K562 (cell line): ENCODE measurements around the gene GRB10. TPM values are rescaled to one million over a fixed set of nuclear protein-coding genes. Genes with fewer than 3 reads are reported as not detected.

Experiments
- BRD4 ChIP-seq: fragments of 200-600 bp; sonication (generic); IDR thresholded peaks from 2 replicates; pipeline ENCODE4 v1.6.1; 2017; ENCODE audit warnings: inconsistent platforms
- HDAC6 ChIP-seq: IDR thresholded peaks from 2 replicates; pipeline ENCODE4 v1.6.1; 2012; ENCODE audit warnings: low read depth, mild to moderate bottlenecking, control low read depth, inconsistent platforms, low read length, moderate library complexity
- IRF2 ChIP-seq: sonication (generic); formaldehyde crosslinking; IDR thresholded peaks from 2 replicates; pipeline ENCODE4 v1.8.1; 2022; ENCODE audit warnings: mild to moderate bottlenecking, missing genetic modification reagents
- NFIC ChIP-seq: fragments of 450-650 bp; IDR thresholded peaks from 2 replicates; pipeline ENCODE4 v1.6.1; 2017; ENCODE audit warnings: mild to moderate bottlenecking, inconsistent platforms
- PTBP1 ChIP-seq: fragments of 200-400 bp; formaldehyde crosslinking; IDR thresholded peaks from 2 replicates; pipeline ENCODE4 v1.6.1; 2017; ENCODE audit warnings: low read depth, low read length
- SMC3 ChIP-seq: conservative IDR thresholded peaks from 2 replicates; pipeline ENCODE4 v1.6.1; 2011; ENCODE audit warnings: low read depth, low read length, improper control_type of control experiment; ENCODE audit not compliant: insufficient read depth
- STAG1 ChIP-seq: sonication (generic); formaldehyde crosslinking; IDR thresholded peaks from 2 replicates; pipeline ENCODE4 v1.5.0; 2020; ENCODE audit warnings: missing genetic modification reagents, borderline replicate concordance
- TEAD1 ChIP-seq, 2 experiments: fragments of 450-650 bp in 1 of 2; sonication (generic) in 1 of 2; formaldehyde crosslinking; IDR thresholded peaks; 2 replicates each; pipeline versions ENCODE4 v1.4.0 to v1.8.0; 2020 to 2022; ENCODE audit warnings: mild to moderate bottlenecking in 2 of 2, missing genetic modification reagents in 1 of 2
- ZBTB7A ChIP-seq: IDR thresholded peaks from 2 replicates; pipeline ENCODE4 v1.6.1; 2011; ENCODE audit warnings: low read depth, mild to moderate bottlenecking, low read length, moderate library complexity, borderline replicate concordance; ENCODE audit not compliant: control insufficient read depth
- ZHX1 ChIP-seq: fragments of 150-350 bp; conservative IDR thresholded peaks from 2 replicates; pipeline ENCODE4 v1.6.1; 2014; ENCODE audit warnings: low read length
- ZNF324 ChIP-seq: fragments of 250-450 bp; sonication (Bioruptor Pico); IDR thresholded peaks from 2 replicates; pipeline ENCODE4 v1.4.0; 2020; ENCODE audit warnings: mild to moderate bottlenecking
- polyA plus RNA-seq, 8 experiments: library from polyadenylated mRNA; depleted of rRNA in 4 of 8; stranded (reverse) in 5 of 8; unstranded in 3 of 8; fragments of >200 nt; fragmentation: Nextera tagmentation in 2 of 8; fragmentation: Illumina TruSeq in 1 of 8; extraction: Ambion mirVana in 2 of 8; extraction: Trizol in 1 of 8; gene quantifications; 2 replicates each; pipeline versions ENCODE4 v1.2.1 to v1.2.3, GENCODE V29; 2011 to 2014; ENCODE audit warnings: inconsistent platforms in 1 of 8, missing spikeins in 1 of 8
- total RNA-seq, 7 experiments: library from RNA; depleted of rRNA in 6 of 7; stranded (reverse); fragments of >200 nt in 6 of 7; fragmentation: Illumina TruSeq in 2 of 7; extraction: Trizol in 2 of 7; gene quantifications; 2 replicates each; pipeline versions ENCODE4 v1.2.1 to v1.2.3, GENCODE V29; 2011 to 2021; ENCODE audit warnings: low replicate concordance in 1 of 7
- TF ChIP-seq, protein P1 (sequence below): sonication (generic); formaldehyde crosslinking; IDR thresholded peaks from 2 replicates; pipeline ENCODE4 v1.8.0; 2022; ENCODE audit warnings: mild to moderate bottlenecking, missing genetic modification reagents
- TF ChIP-seq, protein P2 (sequence below): fragments of 450-650 bp; IDR thresholded peaks from 2 replicates; pipeline ENCODE4 v1.6.1; 2016; ENCODE audit warnings: borderline replicate concordance
- TF ChIP-seq, protein P3 (sequence below): fragments of 250-450 bp; sonication (Bioruptor Pico); IDR thresholded peaks from 2 replicates; pipeline ENCODE4 v1.4.0; 2020
- TF ChIP-seq, protein P4 (sequence below): sonication (generic); formaldehyde crosslinking; IDR thresholded peaks from 2 replicates; pipeline ENCODE4 v1.5.0; 2020; ENCODE audit warnings: missing genetic modification reagents

Gene GRB10
- total and polyA plus RNA-seq, 9 of the 15 experiments (the other 6 are each of a cell fraction or from before 2014, with no cell fraction given), result 8.9 to 88.5 (median 40.7) TPM

GRCh38 chr7:50821457-50822008, 38.8 kb upstream of the GRB10 start (continued):
- TF ChIP-seq, protein P1, sequence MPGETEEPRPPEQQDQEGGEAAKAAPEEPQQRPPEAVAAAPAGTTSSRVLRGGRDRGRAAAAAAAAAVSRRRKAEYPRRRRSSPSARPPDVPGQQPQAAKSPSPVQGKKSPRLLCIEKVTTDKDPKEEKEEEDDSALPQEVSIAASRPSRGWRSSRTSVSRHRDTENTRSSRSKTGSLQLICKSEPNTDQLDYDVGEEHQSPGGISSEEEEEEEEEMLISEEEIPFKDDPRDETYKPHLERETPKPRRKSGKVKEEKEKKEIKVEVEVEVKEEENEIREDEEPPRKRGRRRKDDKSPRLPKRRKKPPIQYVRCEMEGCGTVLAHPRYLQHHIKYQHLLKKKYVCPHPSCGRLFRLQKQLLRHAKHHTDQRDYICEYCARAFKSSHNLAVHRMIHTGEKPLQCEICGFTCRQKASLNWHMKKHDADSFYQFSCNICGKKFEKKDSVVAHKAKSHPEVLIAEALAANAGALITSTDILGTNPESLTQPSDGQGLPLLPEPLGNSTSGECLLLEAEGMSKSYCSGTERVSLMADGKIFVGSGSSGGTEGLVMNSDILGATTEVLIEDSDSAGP (CRISPR knock-in tag), result no peak
- TF ChIP-seq IRF2, result no peak
- no peak for TF ChIP-seq ZNF324 (CRISPR knock-in tag)
- TF ChIP-seq PTBP1, result no peak
- no peak for TF ChIP-seq ZHX1
- TF ChIP-seq HDAC6, result no peak
- TF ChIP-seq BRD4, result no peak
- no peak for TF ChIP-seq TEAD1 (CRISPR knock-in tag; IDR thresholded peaks at IDR 0.05)
- TF ChIP-seq, protein P2, sequence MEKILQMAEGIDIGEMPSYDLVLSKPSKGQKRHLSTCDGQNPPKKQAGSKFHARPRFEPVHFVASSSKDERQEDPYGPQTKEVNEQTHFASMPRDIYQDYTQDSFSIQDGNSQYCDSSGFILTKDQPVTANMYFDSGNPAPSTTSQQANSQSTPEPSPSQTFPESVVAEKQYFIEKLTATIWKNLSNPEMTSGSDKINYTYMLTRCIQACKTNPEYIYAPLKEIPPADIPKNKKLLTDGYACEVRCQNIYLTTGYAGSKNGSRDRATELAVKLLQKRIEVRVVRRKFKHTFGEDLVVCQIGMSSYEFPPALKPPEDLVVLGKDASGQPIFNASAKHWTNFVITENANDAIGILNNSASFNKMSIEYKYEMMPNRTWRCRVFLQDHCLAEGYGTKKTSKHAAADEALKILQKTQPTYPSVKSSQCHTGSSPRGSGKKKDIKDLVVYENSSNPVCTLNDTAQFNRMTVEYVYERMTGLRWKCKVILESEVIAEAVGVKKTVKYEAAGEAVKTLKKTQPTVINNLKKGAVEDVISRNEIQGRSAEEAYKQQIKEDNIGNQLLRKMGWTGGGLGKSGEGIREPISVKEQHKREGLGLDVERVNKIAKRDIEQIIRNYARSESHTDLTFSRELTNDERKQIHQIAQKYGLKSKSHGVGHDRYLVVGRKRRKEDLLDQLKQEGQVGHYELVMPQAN, result no peak
- no peak for TF ChIP-seq STAG1 (CRISPR knock-in tag)
- TF ChIP-seq ZBTB7A, result no peak
- TF ChIP-seq NFIC, result no peak
- TF ChIP-seq, protein P3, sequence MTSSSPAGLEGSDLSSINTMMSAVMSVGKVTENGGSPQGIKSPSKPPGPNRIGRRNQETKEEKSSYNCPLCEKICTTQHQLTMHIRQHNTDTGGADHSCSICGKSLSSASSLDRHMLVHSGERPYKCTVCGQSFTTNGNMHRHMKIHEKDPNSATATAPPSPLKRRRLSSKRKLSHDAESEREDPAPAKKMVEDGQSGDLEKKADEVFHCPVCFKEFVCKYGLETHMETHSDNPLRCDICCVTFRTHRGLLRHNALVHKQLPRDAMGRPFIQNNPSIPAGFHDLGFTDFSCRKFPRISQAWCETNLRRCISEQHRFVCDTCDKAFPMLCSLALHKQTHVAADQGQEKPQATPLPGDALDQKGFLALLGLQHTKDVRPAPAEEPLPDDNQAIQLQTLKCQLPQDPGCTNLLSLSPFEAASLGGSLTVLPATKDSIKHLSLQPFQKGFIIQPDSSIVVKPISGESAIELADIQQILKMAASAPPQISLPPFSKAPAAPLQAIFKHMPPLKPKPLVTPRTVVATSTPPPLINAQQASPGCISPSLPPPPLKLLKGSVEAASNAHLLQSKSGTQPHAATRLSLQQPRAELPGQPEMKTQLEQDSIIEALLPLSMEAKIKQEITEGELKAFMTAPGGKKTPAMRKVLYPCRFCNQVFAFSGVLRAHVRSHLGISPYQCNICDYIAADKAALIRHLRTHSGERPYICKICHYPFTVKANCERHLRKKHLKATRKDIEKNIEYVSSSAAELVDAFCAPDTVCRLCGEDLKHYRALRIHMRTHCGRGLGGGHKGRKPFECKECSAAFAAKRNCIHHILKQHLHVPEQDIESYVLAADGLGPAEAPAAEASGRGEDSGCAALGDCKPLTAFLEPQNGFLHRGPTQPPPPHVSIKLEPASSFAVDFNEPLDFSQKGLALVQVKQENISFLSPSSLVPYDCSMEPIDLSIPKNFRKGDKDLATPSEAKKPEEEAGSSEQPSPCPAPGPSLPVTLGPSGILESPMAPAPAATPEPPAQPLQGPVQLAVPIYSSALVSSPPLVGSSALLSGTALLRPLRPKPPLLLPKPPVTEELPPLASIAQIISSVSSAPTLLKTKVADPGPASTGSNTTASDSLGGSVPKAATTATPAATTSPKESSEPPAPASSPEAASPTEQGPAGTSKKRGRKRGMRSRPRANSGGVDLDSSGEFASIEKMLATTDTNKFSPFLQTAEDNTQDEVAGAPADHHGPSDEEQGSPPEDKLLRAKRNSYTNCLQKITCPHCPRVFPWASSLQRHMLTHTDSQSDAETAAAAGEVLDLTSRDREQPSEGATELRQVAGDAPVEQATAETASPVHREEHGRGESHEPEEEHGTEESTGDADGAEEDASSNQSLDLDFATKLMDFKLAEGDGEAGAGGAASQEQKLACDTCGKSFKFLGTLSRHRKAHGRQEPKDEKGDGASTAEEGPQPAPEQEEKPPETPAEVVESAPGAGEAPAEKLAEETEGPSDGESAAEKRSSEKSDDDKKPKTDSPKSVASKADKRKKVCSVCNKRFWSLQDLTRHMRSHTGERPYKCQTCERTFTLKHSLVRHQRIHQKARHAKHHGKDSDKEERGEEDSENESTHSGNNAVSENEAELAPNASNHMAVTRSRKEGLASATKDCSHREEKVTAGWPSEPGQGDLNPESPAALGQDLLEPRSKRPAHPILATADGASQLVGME (CRISPR knock-in tag), result no peak
- no peak for TF ChIP-seq SMC3
- TF ChIP-seq, protein P4, sequence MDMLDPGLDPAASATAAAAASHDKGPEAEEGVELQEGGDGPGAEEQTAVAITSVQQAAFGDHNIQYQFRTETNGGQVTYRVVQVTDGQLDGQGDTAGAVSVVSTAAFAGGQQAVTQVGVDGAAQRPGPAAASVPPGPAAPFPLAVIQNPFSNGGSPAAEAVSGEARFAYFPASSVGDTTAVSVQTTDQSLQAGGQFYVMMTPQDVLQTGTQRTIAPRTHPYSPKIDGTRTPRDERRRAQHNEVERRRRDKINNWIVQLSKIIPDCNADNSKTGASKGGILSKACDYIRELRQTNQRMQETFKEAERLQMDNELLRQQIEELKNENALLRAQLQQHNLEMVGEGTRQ (CRISPR knock-in tag), result no peak
